Sigmoid colon (tissue), 7 donors: ENCODE results near the gene ATP1B4. TPM values are rescaled to one million over a fixed set of nuclear protein-coding genes. Genes with fewer than 3 reads are reported as not detected.

Experiments used
- DNase-seq: peaks from one replicate; pipeline ENCODE4 v3.0.0-alpha.2; 2019
- H3K27ac ChIP-seq, 4 donors: fragments of 200-600 bp; sonication (generic); one replicate each; pipeline ENCODE4 v1.5.1; 2016 to 2019; ENCODE audit warnings: mild to moderate bottlenecking in 1 of 4
- H3K27me3 ChIP-seq, 3 donors: fragments of 200-600 bp; sonication (generic); one replicate each; pipeline ENCODE4 v1.5.1; 2019; ENCODE audit warnings: mild to moderate bottlenecking in 1 of 3
- H3K36me3 ChIP-seq, 4 donors: fragments of 200-600 bp; sonication (generic); one replicate each; pipeline ENCODE4 v1.5.1; 2016 to 2019
- H3K4me1 ChIP-seq, 4 donors: fragments of 200-600 bp; sonication (generic); one replicate each; pipeline ENCODE4 v1.5.1; 2017 to 2019
- H3K4me3 ChIP-seq, 4 donors: fragments of 200-600 bp; sonication (generic); one replicate each; pipeline ENCODE4 v1.5.1; 2017 to 2019; ENCODE audit warnings: mild to moderate bottlenecking in 2 of 4, moderate library complexity in 1 of 4
- H3K9me3 ChIP-seq, 4 donors: fragments of 200-600 bp in 3 of 4; sonication (generic) in 3 of 4; one replicate each; pipeline versions ENCODE4 v1.5.1 to v1.6.1; 2013 to 2019
- CTCF ChIP-seq, 4 experiments: fragments of 450-650 bp in 3 of 4; fragments of 200-600 bp in 1 of 4; IDR thresholded peaks; one replicate each; pipeline ENCODE4 v1.5.1; 2016 to 2019; ENCODE audit warnings: antibody characterized with exemption in 4 of 4, mild to moderate bottlenecking in 3 of 4, moderate library complexity in 2 of 4
- EP300 ChIP-seq, 4 donors: sonication (generic); formaldehyde crosslinking; IDR thresholded peaks; one replicate each; pipeline ENCODE4 v1.6.1; 2017; ENCODE audit warnings: antibody characterized with exemption in 4 of 4
- POLR2A ChIP-seq, 2 donors: fragments of 450-650 bp; IDR thresholded peaks; one replicate each; pipeline ENCODE4 v1.6.1; 2016; ENCODE audit warnings: antibody characterized with exemption in 2 of 2, mild to moderate bottlenecking in 2 of 2, moderate library complexity in 2 of 2
- POLR2AphosphoS5 ChIP-seq, 4 donors: sonication (generic); formaldehyde crosslinking; IDR thresholded peaks; one replicate each; pipeline ENCODE4 v1.6.1; 2017; ENCODE audit warnings: antibody characterized with exemption in 4 of 4
- WGBS, 2 donors: extraction: QIAGEN DNeasy Blood & Tissue Kit; methylation state at CpG; one replicate each; pipeline ENCODE4 v1.1.7; 2013; 5-methylcytosine and 5-hydroxymethylcytosine counted together
- intact Hi-C: fragments of 100-400 bp; cut with DNase I; formaldehyde crosslinking; loops from one replicate; pipeline ENCODE4 v1.15.1; 2023
- polyA plus RNA-seq, 3 donors: library from polyadenylated mRNA; stranded (reverse); fragments of 200-250 nt; gene quantifications; one replicate each; pipeline ENCODE4 v1.2.3, GENCODE V29; 2013
- total RNA-seq, 4 donors: library from RNA; depleted of rRNA; stranded (reverse); fragments of >200 nt; gene quantifications; one replicate each; pipeline ENCODE4 v1.1.0, GENCODE V29; 2016
- donor health status: healthy with polysubstance abuse.
- donor health status: Bipolar disorder and iron deficiency.
- donor health status: healthy.

ATP1B4 gene
- total and polyA plus RNA-seq, 7 donors: not detected

DNA sequence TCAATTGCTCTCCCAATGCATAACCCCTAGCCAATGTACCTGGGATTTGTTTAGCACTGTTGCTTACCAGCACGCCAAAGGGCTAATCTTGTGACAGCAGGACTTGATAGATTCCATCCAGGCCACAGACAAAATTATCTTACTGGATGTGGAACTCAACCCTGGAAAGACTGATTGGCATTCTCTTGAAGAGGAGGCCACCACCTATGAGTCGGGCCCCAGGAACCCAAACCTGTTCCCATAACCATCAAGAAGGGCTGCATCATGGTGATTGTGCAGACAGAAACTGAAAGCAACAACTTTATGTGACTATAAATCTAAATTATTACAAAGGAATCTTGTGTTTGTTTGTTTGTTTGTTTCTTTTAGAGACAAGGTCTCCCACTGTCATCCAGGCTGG, 30.8 kb upstream of the ATP1B4 start:
- H3K4me1 ChIP-seq: no peaks in the 10 kb centered on the region

GRCh38 chrX:120332394-120332793, 29.5 kb upstream of the ATP1B4 start:
- TF ChIP-seq POLR2AphosphoS5 (IDR thresholded peaks at IDR 0.05): no peak
- no peak for TF ChIP-seq POLR2A (IDR thresholded peaks at IDR 0.05)
- Histone ChIP-seq H3K4me1 (no peaks in the 10 kb centered on the region), H3K27ac (no peak overlapping the region), H3K4me3 (no peak overlapping the region), H3K36me3 (no peaks in the 10 kb centered on the region), H3K9me3 (peaks cover 0 to 7% (median 0%) of the 10 kb centered on the region in 4 donors), H3K27me3 (no peaks in the 10 kb centered on the region)
- WGBS, 2 donors: 86 to 96% methylated on average over 1 of the region's 1 CpG
- intact Hi-C loops: no loop called here
- no peak for DNase-seq

More for the DNA sequence above, 30.8 kb upstream of the ATP1B4 start:
- Histone ChIP-seq H3K4me3 (no peak overlapping the region), H3K27ac (no peak overlapping the region), H3K9me3 (no peaks in the 10 kb centered on the region), H3K27me3 (no peaks in the 10 kb centered on the region), H3K36me3 (no peaks in the 10 kb centered on the region)
- no peak for TF ChIP-seq POLR2AphosphoS5 (IDR thresholded peaks at IDR 0.05)
- TF ChIP-seq CTCF (IDR thresholded peaks at IDR 0.05): no peak
- no peak for TF ChIP-seq POLR2A (IDR thresholded peaks at IDR 0.05)
- TF ChIP-seq EP300 (IDR thresholded peaks at IDR 0.05): no peak
- 79 to 90% methylated on average over 2 of the region's 2 CpGs for WGBS, 2 donors
- intact Hi-C loops: no loop called here
- DNase-seq: no peak

DNA sequence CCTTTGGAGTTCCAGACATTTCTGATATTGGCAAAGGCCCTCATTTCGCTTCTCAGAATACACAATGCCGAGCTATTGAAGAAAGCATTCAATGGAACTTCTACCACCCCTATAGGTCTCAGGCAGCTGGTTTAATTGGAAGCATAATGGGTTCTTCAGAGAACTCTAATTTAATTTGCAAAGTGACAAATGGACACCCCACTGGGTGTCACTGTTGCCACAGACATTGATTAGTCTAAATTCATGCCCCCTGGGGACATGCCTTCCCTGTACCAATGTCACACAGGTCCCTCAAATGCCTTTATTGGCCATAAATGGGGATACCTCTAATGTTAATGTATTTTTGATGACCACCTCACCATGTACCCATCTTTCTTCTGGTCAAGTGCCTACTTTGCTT, 27.7 kb upstream of the ATP1B4 start:
- no peak overlapping the region for H3K27ac ChIP-seq
- H3K27me3 ChIP-seq: no peaks in the 10 kb centered on the region
- no peaks in the 10 kb centered on the region for H3K36me3 ChIP-seq
- no peak overlapping the region for H3K4me3 ChIP-seq
- intact Hi-C loops: no loop called here
- no peak for TF ChIP-seq POLR2AphosphoS5 (IDR thresholded peaks at IDR 0.05)
- no peak for TF ChIP-seq EP300 (IDR thresholded peaks at IDR 0.05)
- TF ChIP-seq CTCF (IDR thresholded peaks at IDR 0.05): no peak
- TF ChIP-seq POLR2A (IDR thresholded peaks at IDR 0.05): no peak
- H3K9me3 ChIP-seq: peaks cover 0 to 7% (median 0%) of the 10 kb centered on the region in 4 donors
- 38 to 81% methylated on average over 2 of the region's 2 CpGs for WGBS, 2 donors
- DNase-seq: no peak
- H3K4me1 ChIP-seq: no peaks in the 10 kb centered on the region

DNA sequence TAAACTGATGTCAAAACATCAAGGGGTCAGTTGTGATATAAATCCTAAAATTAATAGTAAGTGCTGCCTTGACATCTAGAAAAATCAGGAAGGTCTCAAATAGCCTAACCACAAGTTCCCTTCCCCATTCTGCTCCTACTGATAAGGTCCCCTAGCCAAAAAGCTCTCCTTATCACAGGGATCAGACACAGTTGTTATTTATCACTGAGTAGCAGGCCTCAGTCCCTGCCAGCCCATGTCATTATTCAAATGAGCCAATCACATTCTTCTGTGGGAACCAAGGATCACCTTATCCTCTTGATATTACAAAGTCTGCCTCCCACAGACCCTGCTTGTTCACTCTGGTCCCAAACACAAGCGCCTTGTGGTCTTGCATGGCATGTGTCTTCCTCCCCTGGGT, 27.3 kb upstream of the ATP1B4 start:
- TF ChIP-seq POLR2A (IDR thresholded peaks at IDR 0.05) (no peak), EP300 (IDR thresholded peaks at IDR 0.05) (no peak), CTCF (IDR thresholded peaks at IDR 0.05) (no peak), POLR2AphosphoS5 (IDR thresholded peaks at IDR 0.05) (no peak)

DNA sequence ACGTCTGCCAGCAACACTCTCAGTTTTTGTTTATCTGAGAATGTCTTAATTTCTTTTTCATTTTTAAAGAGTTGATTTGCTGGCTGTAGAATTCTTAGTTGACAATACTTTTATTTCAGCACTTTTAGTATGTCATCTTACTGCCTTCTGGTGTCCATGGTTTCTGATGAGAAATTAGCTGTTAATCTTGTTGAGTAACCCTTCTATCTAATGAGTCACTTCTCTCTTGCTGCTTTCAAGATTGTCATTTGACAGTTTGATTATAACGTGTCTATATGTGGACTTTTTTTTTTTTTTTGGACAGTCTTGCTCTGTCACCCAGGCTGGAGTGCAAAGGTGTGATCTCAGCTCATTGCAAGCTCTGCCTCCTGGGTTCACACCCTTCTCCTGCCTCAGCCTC, 26.6 kb upstream of the ATP1B4 start:
- Histone ChIP-seq H3K9me3 (peaks cover 0 to 7% (median 0%) of the 10 kb centered on the region in 4 donors), H3K4me1 (no peaks in the 10 kb centered on the region), H3K27ac (no peak overlapping the region), H3K4me3 (no peak overlapping the region), H3K27me3 (no peaks in the 10 kb centered on the region), H3K36me3 (no peaks in the 10 kb centered on the region)
- DNase-seq: no peak
- intact Hi-C loops: no loop called here
- TF ChIP-seq POLR2AphosphoS5 (IDR thresholded peaks at IDR 0.05) (no peak), POLR2A (IDR thresholded peaks at IDR 0.05) (no peak), CTCF (IDR thresholded peaks at IDR 0.05) (no peak), EP300 (IDR thresholded peaks at IDR 0.05) (no peak)
- WGBS, 2 donors: 63 to 69% methylated on average over 2 of the region's 2 CpGs

More for the DNA sequence above, 27.3 kb upstream of the ATP1B4 start:
- H3K36me3 ChIP-seq: no peaks in the 10 kb centered on the region
- 83 to 86% methylated on average over 1 of the region's 1 CpG for WGBS, 2 donors
- no peaks in the 10 kb centered on the region for H3K4me1 ChIP-seq
- no peak overlapping the region for H3K4me3 ChIP-seq
- no peak for DNase-seq
- peaks cover 0 to 7% (median 0%) of the 10 kb centered on the region in 4 donors for H3K9me3 ChIP-seq
- no peaks in the 10 kb centered on the region for H3K27me3 ChIP-seq
- intact Hi-C loops: no loop called here
- H3K27ac ChIP-seq: no peak overlapping the region
